ENCODE measurements around the gene VDAC2. TPM values are rescaled to one million over a fixed set of nuclear protein-coding genes. Genes with fewer than 3 reads are reported as not detected.

The VDAC2 gene
- total and polyA plus RNA-seq, 2 experiments from 2014 or later, result 242 to 311 TPM

DNA sequence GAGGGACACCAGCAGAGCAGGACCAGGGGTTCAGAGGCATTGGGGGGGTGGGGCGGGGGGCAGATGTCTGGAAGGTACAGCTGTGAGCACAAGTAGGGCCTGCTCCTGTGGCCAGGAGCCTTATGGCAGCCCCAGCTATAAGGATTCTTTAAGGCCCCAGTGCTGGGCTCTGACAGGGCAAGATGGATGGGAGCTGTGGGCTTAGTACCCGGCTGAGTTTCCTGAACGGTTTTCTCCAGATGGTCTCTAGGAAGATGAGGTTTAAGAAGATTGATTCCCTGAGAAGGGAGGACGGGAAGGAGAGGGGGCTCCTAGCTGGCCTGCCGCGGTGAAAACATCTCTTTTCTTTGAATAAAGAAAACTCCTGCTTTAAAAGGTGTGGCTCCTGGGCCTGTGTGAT, 55.3 kb downstream of the VDAC2 start (continued):
- TF ChIP-seq NANOG (IDR thresholded peaks at IDR 0.05; ENCODE audit: borderline replicate concordance) (no peak), EZH2 (IDR thresholded peaks at IDR 0.05; ENCODE audit: low read depth, unreplicated experiment) (no peak), POLR2AphosphoS5 (IDR thresholded peaks at IDR 0.05; ENCODE audit: low read depth) (no peak)
- TF ChIP-seq, protein P1, sequence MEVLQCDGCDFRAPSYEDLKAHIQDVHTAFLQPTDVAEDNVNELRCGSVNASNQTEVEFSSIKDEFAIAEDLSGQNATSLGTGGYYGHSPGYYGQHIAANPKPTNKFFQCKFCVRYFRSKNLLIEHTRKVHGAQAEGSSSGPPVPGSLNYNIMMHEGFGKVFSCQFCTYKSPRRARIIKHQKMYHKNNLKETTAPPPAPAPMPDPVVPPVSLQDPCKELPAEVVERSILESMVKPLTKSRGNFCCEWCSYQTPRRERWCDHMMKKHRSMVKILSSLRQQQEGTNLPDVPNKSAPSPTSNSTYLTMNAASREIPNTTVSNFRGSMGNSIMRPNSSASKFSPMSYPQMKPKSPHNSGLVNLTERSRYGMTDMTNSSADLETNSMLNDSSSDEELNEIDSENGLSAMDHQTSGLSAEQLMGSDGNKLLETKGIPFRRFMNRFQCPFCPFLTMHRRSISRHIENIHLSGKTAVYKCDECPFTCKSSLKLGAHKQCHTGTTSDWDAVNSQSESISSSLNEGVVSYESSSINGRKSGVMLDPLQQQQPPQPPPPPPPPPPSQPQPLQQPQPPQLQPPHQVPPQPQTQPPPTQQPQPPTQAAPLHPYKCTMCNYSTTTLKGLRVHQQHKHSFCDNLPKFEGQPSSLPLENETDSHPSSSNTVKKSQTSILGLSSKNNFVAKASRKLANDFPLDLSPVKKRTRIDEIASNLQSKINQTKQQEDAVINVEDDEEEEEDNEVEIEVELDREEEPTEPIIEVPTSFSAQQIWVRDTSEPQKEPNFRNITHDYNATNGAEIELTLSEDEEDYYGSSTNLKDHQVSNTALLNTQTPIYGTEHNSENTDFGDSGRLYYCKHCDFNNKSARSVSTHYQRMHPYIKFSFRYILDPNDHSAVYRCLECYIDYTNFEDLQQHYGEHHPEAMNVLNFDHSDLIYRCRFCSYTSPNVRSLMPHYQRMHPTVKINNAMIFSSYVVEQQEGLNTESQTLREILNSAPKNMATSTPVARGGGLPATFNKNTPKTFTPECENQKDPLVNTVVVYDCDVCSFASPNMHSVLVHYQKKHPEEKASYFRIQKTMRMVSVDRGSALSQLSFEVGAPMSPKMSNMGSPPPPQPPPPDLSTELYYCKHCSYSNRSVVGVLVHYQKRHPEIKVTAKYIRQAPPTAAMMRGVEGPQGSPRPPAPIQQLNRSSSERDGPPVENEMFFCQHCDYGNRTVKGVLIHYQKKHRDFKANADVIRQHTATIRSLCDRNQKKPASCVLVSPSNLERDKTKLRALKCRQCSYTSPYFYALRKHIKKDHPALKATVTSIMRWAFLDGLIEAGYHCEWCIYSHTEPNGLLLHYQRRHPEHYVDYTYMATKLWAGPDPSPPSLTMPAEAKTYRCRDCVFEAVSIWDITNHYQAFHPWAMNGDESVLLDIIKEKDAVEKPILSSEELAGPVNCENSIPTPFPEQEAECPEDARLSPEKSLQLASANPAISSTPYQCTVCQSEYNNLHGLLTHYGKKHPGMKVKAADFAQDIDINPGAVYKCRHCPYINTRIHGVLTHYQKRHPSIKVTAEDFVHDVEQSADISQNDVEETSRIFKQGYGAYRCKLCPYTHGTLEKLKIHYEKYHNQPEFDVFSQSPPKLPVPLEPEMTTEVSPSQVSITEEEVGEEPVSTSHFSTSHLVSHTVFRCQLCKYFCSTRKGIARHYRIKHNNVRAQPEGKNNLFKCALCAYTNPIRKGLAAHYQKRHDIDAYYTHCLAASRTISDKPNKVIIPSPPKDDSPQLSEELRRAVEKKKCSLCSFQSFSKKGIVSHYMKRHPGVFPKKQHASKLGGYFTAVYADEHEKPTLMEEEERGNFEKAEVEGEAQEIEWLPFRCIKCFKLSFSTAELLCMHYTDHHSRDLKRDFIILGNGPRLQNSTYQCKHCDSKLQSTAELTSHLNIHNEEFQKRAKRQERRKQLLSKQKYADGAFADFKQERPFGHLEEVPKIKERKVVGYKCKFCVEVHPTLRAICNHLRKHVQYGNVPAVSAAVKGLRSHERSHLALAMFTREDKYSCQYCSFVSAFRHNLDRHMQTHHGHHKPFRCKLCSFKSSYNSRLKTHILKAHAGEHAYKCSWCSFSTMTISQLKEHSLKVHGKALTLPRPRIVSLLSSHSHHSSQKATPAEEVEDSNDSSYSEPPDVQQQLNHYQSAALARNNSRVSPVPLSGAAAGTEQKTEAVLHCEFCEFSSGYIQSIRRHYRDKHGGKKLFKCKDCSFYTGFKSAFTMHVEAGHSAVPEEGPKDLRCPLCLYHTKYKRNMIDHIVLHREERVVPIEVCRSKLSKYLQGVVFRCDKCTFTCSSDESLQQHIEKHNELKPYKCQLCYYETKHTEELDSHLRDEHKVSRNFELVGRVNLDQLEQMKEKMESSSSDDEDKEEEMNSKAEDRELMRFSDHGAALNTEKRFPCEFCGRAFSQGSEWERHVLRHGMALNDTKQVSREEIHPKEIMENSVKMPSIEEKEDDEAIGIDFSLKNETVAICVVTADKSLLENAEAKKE (CRISPR knock-in tag; IDR thresholded peaks at IDR 0.05), result no peak
- TF ChIP-seq, protein P2, sequence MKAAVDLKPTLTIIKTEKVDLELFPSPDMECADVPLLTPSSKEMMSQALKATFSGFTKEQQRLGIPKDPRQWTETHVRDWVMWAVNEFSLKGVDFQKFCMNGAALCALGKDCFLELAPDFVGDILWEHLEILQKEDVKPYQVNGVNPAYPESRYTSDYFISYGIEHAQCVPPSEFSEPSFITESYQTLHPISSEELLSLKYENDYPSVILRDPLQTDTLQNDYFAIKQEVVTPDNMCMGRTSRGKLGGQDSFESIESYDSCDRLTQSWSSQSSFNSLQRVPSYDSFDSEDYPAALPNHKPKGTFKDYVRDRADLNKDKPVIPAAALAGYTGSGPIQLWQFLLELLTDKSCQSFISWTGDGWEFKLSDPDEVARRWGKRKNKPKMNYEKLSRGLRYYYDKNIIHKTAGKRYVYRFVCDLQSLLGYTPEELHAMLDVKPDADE (IDR thresholded peaks at IDR 0.05), result no peak

DNA sequence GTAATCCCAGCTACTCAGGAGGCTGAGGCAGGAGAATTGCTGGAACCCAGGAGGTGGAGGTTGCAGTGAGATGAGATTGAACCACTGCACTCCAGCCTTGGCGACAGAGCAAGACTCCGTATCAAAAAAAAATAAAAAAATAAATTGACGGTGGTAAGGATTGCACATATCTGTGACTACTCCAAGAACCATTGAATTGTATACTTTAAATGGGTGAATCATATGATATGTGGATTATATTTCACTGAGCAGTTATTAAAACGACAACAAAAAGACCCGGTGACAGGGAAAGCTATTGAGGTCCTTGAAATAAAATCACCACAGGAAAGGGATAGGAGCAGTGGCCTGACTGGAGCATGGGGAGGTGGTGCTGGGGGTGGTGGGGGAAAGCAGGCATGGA, 56.3 kb downstream of the VDAC2 start:
- Histone ChIP-seq H3K9me2 (ENCODE audit: insufficient read depth) (no peaks in the 10 kb centered on the region), H4K20me1 (replicated peaks; ENCODE audit: insufficient read depth) (no peaks in the 10 kb centered on the region), H2AFZ (no peak overlapping the region), H3F3A (replicated peaks; ENCODE audit: low read depth) (no peaks in the 10 kb centered on the region), H3K79me2 (replicated peaks; ENCODE audit: insufficient read depth) (no peaks in the 10 kb centered on the region), H3K36me3 (ENCODE audit: insufficient read depth) (no peaks in the 10 kb centered on the region), H3K27ac (ENCODE audit: low read depth) (no peak overlapping the region), H3K4me2 (no peak overlapping the region), H3K4me1 (ENCODE audit: insufficient read depth) (no peaks in the 10 kb centered on the region; the same call in 1 of the 2 replicates), H3K27me3 (ENCODE audit: insufficient read depth) (no peaks in the 10 kb centered on the region), H3K4me3 (no peak overlapping the region)
- H3K4me1 Mint-ChIP-seq, result peaks cover 8% of the 10 kb centered on the region
- ATAC-seq (no peak), DNase-seq (ENCODE audit: low spot score) (no peak)
- no peak overlapping the region for H3K27ac Mint-ChIP-seq
- no peaks in the 10 kb centered on the region; the same call in 2 of the 3 replicates for H3K9me3 Mint-ChIP-seq
- H3K36me3 Mint-ChIP-seq (ENCODE audit: low read depth), result no peaks in the 10 kb centered on the region
- peaks cover 6% of the 10 kb centered on the region for H3K27me3 Mint-ChIP-seq (ENCODE audit: insufficient read depth, low read depth, poor library complexity)
- no peak overlapping the region for H3K4me3 Mint-ChIP-seq
- TF ChIP-seq NANOG (IDR thresholded peaks at IDR 0.05; ENCODE audit: borderline replicate concordance) (no peak), ZNF114 (CRISPR knock-in tag; IDR thresholded peaks at IDR 0.05) (no peak), ZNF331 (CRISPR knock-in tag; IDR thresholded peaks at IDR 0.05; ENCODE audit: low read depth) (no peak), EZH2phosphoT487 (IDR thresholded peaks at IDR 0.05; ENCODE audit: unreplicated experiment) (no peak), POLR2AphosphoS5 (IDR thresholded peaks at IDR 0.05; ENCODE audit: low read depth) (no peak)
- TF ChIP-seq, protein P3, sequence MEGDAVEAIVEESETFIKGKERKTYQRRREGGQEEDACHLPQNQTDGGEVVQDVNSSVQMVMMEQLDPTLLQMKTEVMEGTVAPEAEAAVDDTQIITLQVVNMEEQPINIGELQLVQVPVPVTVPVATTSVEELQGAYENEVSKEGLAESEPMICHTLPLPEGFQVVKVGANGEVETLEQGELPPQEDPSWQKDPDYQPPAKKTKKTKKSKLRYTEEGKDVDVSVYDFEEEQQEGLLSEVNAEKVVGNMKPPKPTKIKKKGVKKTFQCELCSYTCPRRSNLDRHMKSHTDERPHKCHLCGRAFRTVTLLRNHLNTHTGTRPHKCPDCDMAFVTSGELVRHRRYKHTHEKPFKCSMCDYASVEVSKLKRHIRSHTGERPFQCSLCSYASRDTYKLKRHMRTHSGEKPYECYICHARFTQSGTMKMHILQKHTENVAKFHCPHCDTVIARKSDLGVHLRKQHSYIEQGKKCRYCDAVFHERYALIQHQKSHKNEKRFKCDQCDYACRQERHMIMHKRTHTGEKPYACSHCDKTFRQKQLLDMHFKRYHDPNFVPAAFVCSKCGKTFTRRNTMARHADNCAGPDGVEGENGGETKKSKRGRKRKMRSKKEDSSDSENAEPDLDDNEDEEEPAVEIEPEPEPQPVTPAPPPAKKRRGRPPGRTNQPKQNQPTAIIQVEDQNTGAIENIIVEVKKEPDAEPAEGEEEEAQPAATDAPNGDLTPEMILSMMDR (conservative IDR thresholded peaks at IDR 0.05; ENCODE audit: low read depth in 2 of 2), result no peak

Measured in GM23338 (cell line).